Activated CD4-positive, alpha-beta T cell treated with anti-CD3 and anti-CD28 coated beads, Interleukin-2, amount 50 U/mL, for 1 hour (primary cell): ENCODE results near the gene FRS3.

ENCODE experiments used
- DNase-seq: peaks from one replicate; pipeline ENCODE4 v3.0.0-alpha.2; 2020

The FRS3 gene

GRCh38 chr6:41724586-41725501 lies 54.9 kb downstream of the FRS3 start:
- DNase-seq = no peak

DNA sequence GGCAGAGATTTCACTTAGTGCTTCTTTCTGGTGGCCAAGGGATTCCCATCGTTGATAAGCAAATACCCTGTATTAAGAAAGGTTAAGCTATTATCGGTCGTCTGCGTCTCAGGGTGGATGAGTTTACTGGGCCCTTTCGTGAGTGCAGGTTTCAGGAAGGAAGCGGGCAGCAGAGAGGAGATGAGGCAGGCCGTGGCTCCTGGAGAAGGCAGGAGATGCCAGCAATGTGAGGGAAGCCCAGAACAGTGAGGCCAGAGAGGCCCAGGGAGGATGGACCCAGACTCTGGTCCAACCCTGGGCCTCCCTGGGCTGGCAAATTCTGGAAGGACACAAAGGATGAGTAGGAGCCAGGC lies 55.5 kb downstream of the FRS3 start:
- DNase-seq = no peak

- no peak for DNase-seq
Observed at GRCh38 chr6:41723530-41724227, 56.0 kb downstream of the FRS3 start.

- DNase-seq = no peak
Observed at GRCh38 chr6:41722969-41723529, 56.7 kb downstream of the FRS3 start.

- no peak for DNase-seq
Observed at GRCh38 chr6:41721414-41721813, 58.3 kb downstream of the FRS3 start.

DNA sequence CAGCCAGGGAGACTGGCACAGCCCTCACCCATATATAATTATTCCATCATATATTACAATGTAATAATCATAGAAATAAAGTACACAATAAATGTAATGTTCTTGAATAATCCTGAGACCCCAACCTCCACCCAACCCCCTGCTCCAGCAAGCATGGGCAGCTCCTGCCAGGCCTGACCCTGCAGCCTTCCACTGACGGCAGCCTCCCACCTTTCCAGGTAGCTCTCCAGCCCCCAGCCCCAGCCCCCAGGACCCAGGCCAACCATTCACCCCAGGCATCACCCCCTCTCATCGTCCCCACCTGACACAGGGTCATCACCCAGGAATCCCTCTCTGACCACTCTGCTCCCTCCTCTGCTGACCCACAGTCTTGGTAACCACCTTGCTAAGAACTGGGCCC lies 58.9 kb downstream of the FRS3 start:
- no peak for DNase-seq

- DNase-seq = no peak
Observed at GRCh38 chr6:41720262-41720620, 59.5 kb downstream of the FRS3 start.
